Activated naive CD8-positive, alpha-beta T cell treated with anti-CD3 and anti-CD28 coated beads, Interleukin-2, amount 50 U/mL, for 16 hours (primary cell): Measurements from ENCODE around the gene ADSL.

Experiments used
- DNase-seq: peaks from one replicate; pipeline ENCODE4 v3.0.0-alpha.2; 2020; ENCODE audit warnings: low read depth, low spot score

The ADSL gene

DNA sequence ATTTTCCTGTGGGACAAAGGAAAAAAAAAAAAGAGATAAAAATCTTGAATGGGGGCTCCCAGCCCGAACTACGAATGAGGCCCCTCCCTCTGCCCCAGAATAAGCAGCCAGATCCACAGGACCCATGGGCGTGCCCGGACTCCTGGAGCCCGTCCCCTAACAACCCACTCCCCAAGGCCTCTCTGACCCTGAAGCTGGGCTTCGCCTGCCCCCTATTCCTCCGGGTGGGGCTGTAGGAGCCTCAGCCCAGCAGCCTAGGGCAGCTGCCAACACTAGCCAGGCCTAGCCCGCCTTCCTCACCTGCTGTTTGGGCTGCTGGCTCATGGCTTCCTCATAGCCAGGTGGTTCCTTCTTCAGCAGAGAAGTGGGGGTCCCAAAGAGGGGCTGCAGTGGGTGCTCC is 70.7 kb downstream of the ADSL start:
- no peak for DNase-seq

DNA sequence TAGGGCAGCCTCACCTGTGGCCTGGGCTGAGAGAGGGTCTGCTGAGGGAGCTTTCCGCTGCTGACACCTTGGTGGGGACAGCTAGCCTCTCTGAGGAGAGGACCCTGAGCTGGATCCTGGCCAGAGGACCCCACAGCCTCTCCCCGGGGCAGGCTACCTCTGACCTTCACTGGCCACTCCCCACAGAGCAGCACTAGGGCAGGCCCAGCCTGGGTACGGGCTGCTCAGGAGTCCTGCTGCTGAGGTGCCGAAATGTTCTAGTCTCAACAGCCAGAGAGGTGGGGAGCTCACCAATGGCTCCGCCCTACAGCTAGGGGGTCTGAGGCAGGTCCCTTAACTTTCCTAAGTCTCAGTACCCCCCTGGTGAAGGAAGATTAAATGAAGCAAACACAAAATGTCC is 71.6 kb downstream of the ADSL start:
- no peak for DNase-seq

DNA sequence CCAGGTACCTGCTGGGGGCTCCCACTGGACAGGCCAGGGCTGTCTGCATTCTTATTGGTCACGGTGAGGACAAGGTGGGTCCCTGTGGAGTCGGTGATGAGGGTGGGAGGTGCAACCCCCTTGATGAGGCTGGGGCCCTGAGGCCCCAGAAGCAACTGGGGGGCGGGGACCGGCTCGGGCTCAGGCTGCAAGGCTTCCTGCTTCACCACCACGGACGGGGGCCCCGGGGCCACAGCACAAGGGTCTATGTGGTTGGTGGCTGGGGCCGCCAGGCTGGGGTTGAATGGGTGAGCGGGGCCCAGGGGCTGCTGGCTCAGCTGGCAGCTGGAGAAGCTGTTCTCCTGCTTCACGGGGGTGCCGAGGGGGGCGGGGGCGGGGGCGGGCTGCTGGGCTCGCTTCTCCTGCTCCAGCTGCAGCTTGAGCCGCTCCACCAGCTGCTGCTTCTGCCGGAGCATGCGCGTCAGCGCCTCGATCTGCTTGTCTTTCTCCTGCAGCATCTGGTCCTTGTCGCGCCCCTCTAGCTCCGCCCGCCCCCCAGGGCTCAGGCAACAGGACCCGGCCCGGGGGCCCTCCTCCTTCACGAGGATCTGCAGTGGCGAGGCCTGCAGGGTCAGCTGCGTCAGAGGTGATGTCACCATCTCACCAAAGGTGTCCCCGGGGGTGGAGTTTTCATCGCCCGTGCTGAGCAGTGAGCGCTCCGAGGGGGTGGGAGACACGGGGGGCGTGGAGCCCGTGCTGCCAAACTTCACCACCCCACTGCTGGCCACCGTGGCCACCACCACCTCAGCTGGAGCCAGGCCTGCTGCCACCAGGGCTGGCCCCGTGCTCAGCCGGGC is 72.3 kb downstream of the ADSL start:
- DNase-seq: no peak

DNA sequence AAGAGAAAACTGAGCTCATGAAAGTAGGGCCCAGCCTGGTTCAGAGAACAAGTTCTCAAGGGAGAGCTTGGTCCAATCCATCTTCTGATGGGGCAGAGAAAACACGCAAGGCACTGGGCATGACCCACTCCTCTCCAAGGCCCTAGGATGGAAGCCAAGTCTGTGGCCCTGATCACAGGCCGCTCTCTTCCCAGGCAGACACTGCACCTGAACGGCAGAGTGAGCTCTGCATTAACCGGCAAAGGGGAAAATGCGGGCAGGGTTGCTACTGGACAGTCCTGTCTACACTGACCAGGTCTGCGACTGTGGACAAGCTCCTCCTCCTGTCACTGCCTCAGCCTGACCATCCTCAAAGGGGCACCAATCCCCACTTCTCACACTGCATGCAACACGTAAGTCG is 73.4 kb downstream of the ADSL start:
- DNase-seq: no peak

DNA sequence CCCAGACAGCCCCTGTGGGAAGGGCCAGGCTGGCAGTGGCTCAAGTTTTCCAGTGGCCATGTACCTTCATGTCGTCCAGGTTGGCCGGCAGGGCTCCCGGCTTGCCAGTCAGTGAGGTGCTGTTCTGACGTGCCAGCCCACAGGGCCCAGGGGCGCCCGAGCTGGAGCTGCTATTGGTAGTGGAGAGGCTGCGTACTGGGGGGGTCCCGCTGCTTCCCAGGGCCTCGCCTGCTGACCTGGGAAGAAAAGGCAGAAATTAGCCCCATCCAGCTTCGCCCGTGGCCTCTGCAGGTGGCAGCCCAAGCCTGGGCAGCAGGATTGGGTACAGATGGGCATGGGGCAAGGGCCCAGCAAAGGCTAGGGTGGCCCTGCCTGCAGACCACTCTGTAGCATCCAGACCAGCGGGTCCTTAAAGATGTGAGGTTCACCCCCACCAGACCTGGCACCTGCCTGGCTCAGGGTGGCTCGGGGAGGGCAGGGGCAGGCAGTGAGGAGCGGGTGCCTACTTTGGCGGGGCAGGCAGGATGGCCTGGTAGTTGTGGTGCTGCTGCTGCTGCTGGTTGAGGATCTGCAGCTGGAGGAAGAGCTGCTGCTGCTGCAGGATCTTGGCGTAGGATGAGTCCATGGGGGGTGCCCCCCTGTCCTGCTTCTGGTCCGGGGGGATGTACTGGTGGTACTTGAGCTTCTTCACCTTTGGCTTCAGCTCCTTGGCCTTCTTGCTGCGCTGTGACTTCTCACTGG is 74.2 kb downstream of the ADSL start:
- DNase-seq: no peak

DNA sequence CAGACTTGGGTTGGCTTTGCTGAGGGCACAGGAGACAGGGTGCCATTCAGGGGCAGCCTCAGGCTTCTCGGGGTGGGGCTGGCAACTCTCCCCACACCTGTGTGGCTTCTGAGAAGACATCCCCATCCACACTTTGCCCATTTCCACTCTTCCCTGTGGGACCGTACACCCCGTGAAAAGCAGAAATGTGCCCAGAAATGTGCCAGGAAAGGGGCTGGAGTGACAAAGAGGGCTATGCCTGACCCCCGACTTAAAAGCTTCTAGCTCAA is 74.7 kb downstream of the ADSL start:
- no peak for DNase-seq

DNA sequence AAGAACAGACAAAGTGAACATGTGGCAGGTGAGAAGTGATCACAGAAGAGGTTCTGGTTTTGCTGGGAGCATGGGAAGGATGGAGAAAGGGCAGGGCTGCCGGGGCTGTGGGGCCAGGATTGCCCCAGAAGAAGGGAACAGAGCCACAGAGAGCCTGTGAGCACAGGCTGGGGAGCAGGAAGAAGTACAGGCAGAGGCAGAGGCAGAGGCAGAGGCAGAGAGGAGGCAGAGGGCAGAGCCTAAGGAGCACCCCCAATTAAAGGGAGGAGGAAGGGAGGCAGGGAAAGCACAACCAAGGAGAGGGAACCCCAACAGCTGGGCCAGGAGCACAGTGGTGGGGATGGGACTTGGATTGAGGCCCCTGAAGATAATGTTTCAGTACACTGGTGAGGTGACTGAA is 75.6 kb downstream of the ADSL start:
- DNase-seq: no peak

DNA sequence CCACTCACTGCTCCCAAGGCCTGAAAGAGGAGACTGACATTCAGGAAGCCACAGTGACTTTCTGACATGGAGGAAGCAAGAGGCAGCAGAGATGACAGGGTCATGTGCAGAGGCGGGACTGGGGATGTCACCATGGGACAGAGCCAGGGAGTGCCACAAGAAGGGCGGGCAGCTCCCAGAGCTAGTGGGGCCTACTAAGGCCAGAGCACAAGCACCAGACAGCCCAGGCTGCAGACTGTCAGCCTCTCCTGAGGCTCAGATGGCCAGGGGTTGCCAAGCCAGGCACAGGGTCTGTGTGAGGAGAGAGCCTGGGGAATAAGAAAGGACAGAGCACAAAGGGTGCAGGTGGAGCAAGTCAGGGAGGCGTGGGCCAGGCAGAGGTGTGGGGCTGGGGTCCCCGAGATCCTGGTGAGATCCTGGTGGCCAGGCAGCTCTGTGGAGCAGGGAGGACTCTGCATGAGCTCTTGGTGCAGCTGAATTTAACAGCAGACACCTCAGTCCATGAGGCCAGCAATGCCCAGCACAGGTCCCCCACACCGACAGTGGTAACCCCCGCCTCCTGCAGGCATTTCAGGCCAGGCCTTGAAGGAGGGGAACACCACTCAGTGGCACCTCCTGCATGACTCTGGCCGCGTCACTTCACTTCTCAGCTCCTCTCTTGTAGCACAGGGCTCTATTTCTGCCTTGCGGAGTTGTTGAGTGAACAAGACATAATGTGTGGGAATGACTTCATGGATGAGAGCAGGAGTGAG is 76.4 kb downstream of the ADSL start:
- no peak for DNase-seq

DNA sequence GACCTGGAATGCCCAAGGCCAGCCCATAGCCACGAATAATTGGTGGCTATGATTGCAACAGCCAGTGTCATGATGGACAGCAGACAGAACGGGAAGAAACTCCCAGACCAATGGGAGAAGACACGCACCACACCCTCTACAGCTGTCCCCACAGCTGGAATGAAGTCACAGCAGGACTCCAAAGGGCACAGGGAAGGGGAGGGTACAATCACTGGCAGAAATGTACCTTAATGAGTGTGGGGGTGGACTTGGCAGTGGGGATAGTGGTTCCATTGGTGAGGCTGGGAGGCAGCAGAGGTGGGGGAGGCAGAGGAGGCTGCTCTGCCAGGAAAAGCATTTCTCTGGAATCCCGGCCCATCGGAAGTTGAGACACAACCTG is 77.0 kb downstream of the ADSL start:
- DNase-seq: no peak

DNA sequence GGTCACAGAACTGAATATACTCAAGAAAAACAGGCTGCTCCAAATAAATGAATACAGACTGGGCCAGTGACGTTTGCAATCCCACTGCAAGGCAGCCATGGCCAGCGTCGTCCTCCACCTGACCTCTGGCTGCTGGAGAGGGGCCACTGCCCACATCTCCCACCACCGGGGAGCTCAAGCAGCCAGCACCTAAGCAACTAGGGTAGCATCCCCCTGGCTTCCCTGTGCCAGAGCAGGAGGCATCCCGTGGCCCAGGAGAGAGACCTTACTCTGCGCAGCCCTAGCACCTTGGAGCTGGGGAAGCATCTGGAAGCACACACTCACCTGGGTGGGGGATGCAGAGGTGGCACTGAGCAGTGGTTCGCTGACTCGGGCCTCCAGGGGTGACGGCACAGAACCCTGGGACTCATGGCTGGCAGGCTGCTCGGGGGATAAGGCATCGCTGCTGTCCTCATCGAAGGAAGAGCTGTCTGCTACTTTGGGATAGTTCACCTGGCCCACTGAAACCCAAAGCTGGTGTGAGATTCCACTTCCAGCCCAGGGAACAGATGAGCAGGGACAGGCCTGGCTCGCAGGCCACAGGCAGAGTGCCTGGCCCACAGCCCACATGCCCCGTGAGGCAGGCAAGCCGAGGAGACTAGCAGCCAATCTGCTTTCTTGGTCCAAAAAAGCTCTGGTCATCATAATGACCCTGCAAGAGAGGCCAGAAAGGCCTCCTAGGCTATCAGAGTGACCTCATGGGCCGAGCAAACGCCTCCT is 77.8 kb downstream of the ADSL start:
- no peak for DNase-seq

DNA sequence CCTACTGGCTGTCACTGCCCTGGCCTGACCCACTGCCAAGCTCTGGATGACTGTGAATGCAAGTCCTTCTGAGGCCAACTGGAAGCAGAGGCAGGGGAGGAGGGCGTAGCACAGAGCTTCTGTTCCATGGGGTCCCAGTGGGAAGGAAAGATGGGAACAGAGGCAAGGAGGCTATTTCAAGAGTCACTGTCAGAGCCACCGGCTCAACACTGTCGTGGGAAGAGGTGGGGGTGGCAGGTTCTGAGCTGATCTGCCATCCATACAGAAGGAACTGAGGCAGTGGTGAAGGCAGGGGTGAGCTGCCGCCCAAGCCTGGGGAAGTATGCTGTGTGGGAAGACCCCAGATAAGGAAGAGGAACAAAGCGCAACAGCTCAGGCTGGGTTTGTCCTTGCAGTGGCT is 78.8 kb downstream of the ADSL start:
- DNase-seq: no peak

DNA sequence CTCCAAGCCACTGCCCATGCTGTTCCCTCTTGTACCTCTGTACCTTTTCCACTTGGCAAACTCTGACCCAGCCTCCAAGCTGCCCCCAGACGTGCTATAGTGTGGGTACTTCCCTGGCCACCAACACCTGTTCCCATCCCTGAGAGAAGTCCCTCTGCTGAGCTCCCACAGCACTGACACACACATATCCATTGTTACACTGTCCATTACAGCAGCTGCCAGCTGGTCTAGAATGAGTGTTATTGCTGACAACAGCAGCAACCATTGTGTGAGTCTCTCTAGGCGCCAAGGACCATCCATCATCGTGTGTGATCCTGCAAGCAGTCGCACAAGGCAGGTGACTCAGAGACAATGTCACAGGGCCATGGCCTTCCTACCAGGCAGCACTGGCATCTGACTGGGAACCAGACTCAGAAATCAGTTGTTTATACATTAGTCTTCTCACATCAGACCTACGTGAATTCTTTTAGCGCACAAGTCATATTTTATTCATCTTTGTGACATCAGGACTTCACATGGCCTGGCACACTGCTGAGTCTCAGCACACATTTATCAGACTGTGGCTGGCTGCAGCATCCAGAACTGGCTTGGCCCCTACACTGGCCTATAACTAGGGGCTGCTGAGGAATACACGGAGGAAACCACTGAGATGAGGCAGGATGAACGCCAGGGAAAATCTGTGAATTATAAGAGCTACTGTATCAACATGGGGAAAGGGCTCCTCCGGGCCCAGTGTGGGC is 80.5 kb downstream of the ADSL start:
- DNase-seq: no peak

DNA sequence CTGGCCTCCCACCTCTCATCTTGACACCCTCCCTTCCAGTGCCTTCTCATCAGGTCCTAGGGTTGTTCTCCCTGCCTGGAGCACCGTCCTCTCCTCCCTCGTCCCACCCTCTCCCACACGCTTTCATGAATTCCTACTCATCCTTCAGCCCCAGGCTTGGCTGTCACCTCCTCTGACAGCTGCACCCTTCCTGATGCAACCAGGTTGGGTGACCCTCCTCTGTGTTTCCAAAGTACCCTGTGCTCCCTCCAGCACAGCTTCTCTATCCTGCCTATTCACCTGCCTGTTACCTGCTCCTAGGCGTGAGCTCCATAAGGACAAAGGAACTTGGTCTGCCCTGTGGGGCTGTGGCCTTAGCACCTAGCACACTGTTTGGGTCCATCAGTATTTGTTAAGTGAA is 82.5 kb downstream of the ADSL start:
- no peak for DNase-seq

DNA sequence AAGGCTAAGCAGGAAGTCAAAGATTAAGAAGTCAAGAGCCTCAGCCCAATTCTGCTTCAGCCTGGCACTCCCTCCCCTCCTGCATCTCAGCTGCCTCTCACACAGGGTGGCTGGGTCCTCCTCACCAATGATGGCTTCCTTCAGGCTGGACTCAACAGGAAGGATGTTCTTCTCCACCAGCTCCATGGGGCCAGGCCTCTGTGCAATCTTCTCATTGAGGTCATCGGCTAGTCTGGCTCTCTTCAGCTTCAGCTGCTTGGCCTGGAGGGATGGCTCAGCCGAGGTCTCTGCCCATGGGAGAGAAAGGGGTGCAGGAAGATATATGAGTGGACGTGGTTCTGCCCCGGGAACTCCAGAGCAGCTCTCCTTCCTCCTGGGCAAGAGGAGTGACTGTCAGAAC is 83.2 kb downstream of the ADSL start:
- no peak for DNase-seq

DNA sequence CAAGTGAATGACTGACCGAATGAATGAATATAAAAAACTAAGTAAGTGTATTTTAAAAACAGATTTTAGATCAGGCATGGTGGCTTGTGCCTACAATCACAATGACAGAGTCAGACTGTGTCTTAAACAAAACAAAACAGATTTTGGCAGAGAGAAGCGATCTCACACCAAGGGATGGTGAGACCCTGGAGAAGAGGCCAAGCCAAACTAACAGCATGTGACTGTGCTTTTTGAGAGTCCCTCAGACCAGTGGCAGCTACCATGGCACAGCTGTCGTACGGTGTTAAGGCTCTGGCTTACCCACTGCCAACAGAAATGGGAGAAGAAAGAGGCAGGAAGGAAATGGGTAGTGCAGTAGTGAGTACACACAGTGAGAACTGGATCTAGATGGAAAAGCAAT is 84.7 kb downstream of the ADSL start:
- no peak for DNase-seq

DNA sequence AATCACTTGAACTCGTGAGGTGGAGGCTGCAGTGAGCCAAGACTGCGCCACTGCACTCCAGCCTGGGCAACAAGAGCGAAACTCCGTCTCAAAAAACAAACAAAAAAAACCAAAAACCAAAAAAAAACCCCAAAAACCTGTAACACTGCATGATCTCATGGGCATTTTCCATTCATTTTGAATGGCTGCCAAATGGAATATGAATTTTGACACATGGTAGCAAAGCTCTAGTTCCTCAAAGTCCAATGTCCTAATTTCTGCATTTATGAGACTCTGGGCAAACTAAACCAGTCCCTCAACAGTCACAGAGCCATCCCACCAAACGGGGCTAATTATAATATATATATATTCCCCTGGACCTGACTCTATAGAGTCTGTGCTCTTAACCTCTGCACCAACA is 85.9 kb downstream of the ADSL start:
- DNase-seq: no peak

DNA sequence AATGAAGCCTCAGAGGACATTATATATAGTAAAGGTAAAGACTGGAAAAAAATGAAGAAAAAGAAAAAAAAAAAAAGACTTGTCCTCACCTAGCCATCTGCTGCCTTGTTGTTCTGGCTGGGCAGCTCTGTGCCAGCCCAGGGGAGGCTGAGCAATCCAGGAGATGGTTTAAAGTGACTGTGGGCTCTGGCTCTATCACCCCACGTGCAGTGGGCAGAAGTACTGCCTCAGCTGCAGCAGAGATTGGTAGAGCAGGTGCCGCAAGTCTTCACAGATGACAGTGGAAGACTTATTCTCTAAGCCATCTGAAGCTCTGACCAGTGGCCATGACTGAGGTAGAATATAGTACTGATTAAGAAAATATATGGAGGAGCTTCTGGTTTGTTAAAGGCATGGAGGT is 86.3 kb downstream of the ADSL start:
- no peak for DNase-seq

DNA sequence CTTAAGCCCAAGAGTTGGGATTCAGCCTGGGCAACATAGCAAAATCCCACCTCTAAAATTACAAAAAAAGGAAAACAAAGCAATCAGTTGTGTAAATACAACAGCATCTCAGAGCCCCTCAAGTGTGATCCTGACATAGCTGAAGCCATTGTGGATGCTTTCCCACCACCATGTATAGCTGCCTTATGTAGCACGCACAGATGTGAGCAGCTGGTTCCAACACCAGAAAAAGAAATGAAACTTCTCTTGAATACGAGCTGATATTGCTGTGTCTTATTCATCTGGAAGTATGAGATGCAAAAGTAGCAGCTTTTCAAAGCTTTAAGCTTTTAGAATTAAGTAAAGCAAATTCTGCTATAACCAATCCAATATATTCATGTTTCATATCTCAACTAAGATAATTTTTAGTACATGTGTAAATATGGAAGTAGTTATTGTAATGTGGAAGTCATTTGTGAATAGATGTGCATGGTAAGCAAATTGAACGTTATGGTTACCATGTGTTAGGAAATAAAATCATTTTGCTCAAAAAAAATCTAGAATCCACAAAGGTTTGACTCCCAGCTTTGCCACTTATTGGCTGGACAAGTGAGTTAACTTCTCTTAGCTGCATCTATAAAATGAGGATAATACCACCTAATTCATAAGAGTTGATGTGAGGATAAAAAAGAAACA is 87.3 kb downstream of the ADSL start:
- DNase-seq: no peak

DNA sequence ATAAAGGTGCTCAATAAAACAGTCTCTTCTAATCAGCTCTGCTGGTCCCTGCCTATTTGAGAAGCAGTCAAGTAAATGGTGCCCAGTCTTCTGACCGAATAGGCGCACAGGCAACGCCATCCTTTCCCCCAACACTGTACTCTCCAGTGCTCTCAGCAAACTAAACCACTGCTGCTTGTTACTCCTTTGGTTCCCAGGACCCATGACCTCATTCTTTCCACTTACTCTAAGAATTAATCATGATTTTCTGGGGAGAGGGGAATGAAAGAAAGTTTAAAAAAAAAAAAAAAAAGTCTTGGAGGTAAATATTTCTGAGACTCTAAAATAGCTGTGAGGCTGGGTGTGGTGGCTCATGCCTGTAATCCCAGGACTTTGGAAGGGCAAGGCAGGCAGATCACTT is 87.8 kb downstream of the ADSL start:
- no peak for DNase-seq

DNA sequence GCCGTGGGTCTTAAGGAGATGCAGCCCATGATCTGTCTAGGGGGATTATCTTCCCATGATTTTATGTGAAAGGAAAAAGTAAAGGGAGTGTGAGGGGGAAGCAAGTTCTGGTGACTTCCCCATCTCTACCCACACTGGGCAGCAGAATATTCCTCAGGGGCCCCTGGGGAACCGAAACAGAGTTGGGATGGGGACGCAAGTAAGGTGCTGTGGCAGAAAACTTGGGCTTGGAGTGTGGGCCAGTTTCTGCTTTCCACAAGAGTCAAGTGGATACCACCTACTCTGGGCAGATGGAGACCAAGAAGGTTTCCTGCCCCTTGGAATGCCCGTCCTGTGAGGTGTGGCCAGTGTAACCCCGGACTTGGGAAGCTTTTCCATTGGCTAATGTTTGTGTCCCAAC is 88.4 kb downstream of the ADSL start:
- no peak for DNase-seq
